GM21825 (cell line): ENCODE results near the gene CHRM4.

Experiments
- ATAC-seq: cut with Tn5 transposase; IDR thresholded peaks from one replicate; pipeline ENCODE4 v1.9.1; 2021; ENCODE audit warnings: mild to moderate bottlenecking, moderate library complexity; ENCODE audit not compliant: unreplicated experiment

Gene CHRM4

DNA sequence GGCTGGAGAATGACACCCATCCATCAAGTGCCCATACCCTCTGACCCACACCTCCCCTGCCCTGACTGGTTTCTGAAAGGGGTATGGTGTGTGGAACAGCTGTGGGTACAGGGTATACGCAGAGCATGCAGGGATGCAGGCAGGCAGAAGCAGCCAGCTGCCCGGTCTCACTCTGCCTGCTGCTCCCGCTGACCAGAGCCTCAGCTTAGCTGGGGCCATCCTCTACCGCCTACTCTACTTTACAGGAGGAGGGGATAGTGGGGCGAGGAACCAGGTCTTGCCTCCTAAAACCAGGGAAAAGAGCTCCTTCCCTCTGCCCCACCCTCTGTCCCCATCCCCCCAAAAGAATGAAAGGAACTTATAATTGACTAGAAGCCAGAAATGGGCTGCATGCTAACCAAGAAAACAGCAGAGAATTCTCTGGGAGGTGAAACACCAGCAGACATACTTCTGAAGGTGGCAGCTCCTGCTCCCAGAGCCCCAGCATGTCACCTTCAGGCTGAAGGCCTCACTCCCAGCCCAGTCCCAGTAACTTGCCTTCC lies 13.0 kb upstream of the CHRM4 start:
- no peak for ATAC-seq

DNA sequence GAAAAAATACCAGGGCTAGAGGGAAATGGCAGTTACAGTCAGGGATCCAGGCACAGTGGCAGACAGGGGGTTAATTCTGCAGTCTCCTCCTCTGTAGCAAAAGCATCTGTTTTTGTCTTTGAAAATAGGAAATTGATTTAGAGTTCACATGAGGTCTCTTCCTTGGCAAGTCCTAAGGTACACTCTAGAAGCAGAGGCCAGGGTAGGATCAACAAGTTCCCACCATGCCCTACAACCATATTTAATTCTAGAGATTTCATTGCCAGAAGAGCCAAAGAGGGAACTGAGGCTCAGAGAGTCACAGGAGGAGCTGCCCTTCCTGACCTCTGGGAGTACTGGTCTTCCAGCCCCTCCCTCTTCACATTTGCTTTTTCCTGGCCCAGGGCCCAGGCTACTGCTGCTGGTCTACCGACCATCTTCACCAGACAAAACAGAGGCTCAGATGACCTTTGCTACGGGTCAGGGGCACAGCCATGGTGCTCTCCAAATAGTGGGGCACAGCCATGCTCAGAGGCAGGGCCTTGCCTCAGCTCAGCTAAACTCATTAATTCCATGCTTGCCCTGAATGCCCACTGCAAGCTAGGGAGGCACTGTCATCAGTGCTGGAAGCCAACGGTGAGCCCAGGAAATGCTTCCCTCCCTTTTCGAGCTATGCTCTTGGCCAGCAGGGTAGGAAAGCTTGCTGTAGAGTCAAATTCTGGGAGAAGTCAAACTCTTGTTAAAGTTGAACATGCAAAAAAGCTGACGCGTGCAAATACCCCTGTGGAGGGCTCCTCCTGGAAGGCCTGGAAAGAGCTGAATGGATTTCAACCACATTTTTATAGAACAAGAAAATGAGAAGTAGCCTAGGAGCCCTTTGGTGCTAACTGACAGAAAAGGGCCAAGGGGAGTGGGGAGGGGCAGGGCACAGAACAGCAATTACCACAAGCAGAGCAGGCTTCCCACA lies 11.7 kb upstream of the CHRM4 start:
- ATAC-seq = no peak

DNA sequence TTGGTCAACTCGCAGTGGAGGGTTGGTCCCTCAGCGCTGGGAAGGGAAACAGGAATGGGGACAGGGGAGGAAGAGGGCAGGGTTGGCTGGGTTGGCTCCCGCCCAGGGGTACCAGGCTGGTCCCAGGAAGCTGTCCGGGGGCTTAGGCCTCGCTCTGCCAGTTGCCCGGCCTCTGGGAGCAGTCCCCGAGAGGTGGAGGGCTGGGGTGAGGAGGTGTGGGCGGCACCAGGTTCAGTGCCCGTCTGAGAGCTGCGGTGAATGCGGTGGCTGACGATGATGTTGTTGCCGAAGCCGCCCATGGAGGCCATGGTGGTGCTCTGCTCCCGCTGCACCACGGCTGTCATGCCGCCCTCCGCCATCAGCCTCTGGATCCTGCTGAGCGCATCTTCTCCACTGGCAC lies 6.0 kb upstream of the CHRM4 start:
- ATAC-seq = no peak

DNA sequence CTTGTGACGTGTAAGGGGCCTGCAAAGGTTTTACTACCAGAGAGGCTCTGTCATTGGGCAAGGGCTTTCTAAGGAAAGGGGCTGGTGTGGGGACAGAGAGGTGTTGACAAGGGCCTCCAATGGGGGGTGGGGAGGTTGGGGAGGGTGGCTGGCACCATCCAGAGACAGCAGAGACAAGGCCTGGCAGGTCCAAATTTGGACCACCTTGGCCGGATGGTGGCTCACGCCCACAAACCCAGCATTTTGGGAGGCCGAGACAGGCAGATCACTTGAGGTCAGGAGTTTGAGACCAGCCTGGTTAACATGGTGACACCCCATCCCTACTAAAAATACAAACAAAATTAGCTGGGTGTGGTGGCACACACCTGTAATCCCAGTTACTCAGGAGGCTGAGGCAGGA lies 2.2 kb upstream of the CHRM4 start:
- no peak for ATAC-seq

DNA sequence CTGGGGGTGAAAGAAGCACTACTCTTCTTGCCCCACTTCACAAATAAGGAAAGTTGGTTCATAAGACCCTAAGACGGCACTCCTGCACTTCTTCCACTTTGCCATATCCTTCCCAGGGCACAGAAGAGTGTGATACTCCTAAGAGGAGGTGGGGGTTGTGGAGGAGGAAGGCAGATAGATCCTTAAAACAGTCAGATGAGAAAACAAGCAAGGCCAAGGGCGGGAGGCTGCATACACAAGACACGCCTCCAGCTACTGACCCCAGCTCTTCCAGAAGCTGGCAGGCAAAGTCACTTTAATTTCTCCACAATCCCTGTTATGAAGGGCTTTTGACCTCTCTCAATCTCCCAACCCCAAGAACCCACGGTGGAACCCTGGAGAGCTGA lies 1.6 kb upstream of the CHRM4 start:
- ATAC-seq = no peak

DNA sequence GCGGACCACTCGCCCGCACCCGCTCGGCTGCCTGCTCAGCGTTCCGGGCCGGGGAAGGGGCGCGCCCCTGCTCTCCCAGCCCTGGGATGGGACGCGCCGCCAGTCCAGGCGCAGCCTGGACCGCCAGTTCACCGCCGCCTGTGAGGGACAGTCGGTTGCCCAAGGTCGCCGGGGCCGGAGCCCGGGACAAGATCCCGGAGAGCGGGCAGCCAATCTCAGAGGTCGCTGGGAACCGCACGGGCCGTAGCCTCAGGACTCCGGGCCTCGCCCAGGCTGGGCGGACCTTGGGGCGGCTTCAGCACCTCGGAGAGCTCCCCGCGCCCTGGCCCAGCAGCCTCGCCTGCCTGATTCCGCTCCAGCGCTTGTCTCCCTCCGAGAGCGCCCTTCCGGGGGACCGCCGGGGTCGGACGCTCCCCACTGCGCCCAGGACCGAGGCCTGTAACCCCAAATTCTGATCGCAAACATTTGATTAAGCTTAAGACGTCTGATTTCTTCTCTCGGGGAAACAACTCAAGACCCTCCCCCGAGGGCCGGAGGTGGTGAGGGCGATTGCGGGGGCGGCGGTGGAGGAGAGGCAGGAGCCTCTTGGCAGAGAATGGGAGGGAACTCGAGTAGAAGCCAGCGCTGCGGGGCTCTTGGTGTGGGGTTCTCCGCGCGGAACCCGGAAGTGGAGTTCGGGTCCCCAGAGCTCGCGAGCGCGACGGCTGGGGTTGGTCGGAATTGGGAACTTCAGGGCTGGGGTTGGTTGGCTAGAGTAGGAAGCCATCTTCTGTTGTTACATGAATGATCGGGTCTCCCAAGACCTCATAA lies 1.1 kb upstream of the CHRM4 start:
- ATAC-seq = peak; percentile 72

DNA sequence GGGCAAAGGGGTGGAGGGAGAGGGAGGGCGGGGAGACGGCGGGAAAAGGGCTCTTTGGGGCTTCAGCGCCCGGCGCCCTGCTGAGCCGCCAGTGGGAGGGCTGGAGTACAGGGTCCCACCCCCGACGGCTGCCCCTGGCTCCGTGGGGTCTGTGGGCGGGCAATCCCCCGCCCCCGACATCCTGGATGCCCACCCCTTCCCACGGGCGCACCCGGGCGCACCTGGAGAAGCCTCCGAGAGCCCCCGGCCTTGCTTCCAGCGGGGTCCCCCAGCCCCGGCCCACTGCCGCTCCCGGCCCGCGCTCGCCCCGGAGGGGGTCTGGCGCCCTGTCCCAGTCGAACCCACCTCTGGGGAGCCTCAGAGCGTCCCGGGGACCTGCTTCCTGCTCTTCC lies 394 bp downstream of the CHRM4 start:
- ATAC-seq = no peak

DNA sequence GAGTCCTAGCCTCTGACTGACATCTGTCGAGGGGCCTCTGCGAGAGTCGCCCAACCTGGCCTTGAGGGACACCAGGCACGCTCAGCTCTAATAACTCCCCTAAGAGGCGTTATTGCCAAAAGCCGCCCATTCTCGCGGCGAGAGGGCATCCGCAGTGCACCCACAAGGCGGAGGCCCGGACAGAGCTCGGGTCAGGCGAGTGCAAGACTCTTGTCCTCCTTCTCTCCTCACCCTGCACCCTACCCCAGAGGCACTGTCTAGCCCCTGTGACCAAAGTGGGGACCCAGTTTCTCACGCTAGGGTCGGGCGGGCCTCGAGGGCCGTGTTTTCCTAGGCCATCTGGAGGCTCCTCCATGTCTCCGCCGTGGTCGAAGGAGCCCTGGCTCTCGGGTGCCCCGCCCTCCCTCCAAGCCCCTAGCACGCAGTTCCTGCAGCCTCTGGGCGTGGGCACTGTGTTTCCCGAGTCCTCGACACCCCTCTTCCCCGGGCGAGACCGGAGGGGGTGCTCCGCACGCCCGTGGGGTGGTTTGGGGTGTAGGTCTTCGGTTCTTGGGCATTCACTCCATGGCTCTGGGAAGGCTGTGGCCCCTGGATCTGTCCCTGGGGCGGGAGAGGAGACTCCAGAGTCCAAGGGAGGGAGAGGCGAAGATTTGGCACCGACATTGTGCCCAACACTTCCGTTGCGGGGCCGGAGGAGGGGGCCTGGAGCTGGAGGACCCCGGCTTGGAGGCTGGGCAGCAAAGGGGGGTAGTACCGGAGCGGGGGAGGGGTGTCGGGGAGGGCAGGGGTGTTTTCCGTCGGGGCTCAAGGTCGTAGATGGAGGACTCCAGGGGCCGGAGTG lies 1.0 kb downstream of the CHRM4 start:
- ATAC-seq = no peak

DNA sequence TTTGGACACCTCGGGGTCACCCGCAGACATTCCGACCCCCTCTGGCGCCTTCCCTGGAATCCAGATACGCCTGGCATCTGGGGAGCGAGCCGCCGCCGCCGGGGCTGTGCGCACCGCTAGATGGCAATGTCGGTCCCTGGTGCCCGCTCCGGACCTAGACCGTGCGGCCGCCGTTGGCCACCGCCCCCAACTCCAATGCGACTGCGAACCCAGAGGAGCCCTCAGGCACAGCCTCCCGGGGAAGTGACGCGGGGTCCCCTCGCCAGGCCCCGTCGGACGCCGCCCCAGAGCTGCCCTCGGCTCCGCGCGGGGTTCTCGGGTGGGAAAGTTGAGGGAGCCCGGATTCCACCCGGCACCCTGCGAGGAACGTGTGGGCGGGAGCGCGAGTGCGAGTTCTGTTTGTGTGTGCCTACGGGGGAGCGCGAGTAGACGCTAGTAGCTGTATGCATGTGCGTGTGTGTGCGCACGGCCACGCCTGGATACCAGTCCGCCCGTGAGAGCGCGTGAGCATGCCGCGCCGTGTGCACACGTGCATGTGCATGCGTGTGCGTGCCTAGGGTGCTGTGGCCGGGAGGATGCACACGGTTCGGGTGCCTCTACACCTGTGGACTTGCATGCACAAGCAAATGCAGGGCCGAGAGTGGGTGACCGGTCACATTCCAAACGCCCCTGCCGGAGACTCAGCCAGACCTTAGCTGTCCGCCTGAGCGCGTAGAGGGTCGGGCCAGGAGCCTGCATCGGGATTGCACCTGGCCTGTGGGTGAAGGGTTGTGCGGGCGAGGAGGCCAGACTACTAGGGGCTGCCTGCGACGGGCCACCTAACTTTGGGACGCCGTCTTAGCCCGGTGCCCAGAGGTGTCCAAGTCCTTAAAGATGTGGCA lies 1.9 kb downstream of the CHRM4 start:
- peak; percentile 51 for ATAC-seq

DNA sequence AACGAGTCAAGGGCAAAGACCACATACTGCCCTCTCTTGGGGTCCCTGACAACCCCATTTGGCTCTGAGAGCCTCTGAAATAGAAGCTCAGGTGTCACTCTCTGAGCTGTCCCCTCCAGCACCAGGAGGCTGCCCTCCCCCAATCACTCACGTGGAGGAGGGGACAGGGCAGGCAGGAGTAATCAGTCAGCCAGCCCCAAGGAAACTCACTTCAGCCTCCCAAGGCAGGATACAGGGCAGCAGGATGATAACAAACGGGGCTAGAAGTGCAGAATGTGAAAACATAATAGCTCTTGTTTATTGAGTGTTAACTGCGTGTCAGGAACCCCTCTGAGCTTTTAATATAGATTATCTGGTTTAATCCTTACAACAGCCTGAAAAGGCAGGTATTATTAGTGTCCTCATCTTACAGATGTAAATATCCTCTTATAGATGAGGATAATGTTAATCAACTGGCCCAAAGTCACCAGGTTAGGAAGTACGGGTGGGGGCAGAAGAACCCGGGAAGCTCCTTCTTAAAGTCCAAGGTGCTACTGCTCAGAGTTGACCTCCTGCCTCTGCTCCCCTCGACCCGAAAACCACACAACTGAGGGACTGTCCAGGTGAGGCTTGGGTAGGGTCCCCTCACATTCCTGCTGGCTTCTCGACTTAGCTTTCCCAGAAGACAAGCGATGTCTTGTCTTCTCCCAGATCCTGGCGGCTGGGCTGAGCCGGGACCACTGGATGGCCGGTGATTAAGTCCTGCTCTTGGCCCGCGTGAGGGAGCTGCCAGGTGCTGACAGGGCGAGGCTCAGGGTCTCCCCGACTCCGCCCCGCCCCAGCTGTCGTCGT lies 2.7 kb downstream of the CHRM4 start:
- ATAC-seq = no peak

DNA sequence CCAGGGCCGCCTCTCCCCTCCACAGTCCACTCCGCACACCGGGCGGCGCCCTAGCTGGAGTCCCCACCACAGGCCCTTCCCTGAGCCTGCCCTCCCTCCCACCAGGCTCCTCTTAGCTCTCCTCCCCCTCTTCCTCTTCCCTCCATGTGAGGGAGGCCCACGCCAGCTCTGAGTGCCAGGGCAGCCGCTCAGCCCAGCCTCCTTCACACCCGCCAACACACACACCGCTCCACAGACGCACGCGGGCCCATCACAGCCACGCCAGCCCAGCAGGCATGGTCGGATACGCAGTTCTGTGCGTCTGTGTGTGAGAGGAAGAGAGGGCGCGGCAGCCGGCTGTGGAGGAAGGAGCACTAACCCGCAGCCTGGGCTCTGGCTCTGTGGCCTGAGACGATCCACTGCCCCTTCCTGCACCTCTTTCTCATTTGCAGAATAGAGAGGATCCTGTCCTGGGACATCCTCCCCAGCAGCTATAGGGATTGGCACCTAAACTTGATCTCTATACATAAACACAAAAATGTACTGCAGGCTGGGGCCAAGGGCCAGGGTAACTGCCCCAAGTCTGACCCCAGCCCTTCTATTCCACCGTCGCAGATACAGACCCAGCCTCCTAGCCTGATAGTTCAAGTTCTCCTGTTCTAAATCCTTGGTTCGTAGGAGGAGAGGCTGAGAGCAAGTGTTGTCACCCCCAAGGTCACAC lies 3.5 kb downstream of the CHRM4 start:
- no peak for ATAC-seq

DNA sequence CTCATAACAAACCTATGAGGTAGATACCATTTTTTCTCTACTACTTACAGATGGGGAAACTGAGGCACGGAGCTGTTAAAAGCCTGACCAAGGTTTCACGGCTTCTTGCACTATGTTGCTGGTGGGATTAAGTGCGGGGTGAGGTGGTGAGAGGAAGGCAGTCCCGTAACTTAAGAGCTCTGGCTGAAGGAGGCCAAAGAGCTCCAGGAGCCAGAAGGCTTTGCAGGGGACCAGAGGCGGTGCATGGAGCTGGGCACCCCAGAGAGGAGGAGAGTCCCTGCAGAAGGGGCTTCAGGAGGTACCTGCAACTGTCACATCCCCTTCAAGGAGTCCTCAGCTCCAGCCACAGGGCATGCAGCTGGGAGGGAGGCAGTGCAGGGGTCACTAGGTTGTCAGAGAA lies 4.1 kb downstream of the CHRM4 start:
- no peak for ATAC-seq

DNA sequence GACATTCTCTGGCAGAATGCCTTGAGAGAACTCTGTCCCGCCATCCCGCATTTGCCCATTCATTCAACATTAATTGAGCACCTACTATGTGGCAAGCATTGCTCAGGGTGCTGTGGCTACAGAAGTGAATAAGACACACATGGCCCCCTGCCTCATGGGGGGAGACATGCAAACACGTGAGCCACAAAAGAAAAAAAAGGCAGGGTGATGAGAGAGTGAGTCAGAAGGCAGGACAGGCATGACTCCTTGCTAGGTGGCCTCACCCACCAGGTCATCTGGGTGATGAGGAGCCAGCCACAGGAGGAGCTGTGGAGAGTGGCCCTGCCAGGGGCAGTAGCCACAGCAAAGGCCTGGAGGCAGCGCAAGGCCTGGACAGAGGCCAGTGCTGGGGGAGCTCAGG lies 4.9 kb downstream of the CHRM4 start:
- no peak for ATAC-seq

DNA sequence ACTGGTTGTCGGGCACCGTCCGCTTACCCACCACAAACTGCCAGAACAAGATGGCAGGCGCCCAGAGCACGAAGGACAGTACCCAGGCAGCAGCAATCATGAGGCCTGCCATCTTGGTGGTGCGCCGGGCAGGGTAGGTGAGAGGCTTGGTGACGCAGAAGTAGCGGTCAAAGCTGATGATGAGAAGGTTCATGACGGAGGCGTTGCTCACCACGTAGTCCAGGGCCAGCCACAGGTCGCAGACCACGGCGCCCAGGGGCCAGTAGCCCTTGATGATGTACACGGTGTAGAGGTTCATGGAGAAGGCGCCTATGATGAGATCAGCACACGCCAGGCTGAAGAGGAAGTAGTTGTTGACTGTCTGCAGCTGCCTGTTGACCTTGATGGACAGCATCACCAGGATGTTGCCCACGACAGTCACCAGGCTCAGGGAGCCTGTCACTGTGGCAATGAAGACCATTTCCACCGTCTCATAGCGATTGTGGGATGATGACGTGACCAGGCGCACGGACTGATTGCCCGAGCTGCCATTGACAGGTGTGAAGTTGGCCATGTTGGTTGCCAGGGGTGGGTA lies 5.5 kb downstream of the CHRM4 start:
- ATAC-seq = no peak

DNA sequence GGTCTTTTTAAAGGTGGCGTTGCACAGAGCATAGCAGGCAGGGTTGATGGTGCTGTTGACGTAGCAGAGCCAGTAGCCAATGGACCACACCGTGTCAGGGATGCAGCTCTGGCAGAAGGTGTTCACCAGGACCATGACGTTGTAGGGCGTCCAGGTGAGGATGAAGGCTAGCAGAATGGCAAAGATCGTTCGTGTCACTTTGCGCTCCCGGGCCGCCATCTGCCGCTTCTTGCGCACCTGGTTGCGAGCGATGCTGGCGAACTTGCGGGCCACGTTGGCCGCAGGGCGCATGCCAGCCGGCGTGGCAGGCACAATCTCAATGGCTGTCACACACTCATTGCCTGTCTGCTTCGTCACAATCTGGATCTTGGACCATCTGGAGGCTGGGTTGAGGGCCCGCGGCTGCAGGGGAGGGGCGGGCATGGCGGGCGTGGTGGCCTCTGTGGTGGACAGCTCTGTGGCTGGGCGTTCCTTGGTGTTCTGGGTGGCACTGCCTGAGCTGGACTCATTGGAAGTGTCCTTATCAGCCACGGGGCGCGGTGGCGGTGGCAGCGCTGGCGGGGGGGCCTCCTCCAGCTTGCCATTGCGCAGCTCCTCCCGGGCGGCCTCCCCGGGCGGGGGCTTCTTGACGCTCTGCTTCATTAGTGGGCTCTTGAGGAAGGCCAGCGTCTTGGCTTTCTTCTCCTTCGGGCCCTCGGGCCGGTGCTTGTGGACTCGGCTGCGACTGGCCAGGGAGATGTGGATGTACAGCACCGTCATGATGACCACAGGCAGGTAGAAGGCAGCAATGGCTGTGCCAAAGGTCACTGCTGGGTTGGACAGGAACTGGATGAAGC lies 6.2 kb downstream of the CHRM4 start:
- ATAC-seq = no peak

DNA sequence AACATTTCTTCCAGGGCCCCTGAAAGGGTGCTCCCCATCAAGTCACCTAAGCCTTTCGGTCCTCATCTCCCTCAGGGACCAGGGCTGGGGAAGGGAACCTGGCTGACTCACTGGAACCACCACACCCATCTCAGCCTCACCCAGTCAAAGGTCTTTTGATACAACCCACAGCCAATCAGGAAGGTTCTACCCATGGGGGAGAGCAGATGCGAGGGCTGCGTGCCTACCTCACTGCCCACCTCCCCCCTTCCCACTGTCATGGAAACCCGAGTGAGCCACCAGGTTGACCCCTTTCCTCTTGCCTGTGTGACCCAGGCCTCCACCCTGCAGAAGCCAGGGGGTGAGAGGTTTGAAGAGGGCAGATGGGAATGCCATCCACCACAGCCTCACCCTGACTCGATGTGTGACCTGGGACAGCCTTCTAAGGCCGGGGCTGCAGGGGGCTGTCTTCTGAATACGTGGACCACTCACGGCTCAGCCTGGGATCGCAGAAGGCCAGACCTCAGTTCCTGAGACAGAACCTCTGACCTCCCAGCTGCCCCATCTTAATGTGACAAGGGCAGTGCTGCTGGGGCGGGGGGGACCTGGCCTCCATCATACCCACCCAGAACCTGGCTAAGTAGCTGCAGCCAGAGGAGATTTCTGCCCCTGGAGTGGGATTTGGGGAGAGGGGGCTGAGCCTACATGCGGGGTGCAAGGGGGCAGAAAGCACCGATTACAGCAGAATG lies 7.4 kb downstream of the CHRM4 start:
- no peak for ATAC-seq

DNA sequence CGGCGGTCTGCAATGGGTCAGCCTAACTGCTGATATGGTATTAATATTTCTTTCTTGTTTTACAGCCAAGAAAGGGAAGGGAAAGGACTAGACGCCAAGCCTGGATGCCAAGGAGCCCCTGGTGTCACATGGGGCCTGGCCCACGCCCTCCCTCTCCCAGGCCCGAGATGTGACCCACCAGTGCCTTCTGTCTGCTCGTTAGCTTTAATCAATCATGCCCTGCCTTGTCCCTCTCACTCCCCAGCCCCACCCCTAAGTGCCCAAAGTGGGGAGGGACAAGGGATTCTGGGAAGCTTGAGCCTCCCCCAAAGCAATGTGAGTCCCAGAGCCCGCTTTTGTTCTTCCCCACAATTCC lies 8.2 kb downstream of the CHRM4 start:
- no peak for ATAC-seq
